Upper lobe of left lung (tissue), 6 donors: ENCODE data around the gene TTC21B. TPM values are rescaled to one million over a fixed set of nuclear protein-coding genes. Genes with fewer than 3 reads are reported as not detected.

Experiments used
- ATAC-seq, 2 donors: fragments of 200-7000 bp; cut with Tn5 transposase; one replicate each; pipeline ENCODE4 v1.9.1; 2022; ENCODE audit warnings: mild to moderate bottlenecking in 2 of 2, moderate library complexity in 2 of 2; ENCODE audit not compliant: low FRiP score in 2 of 2
- DNase-seq, 2 donors: peaks; one replicate each; pipeline ENCODE4 v3.0.0-alpha.2; 2019 to 2020
- H3K27ac ChIP-seq, 4 donors: fragments of 200-600 bp; sonication (generic); one replicate each; pipeline ENCODE4 v1.5.1; 2016 to 2019
- H3K27me3 ChIP-seq, 4 donors: fragments of 200-600 bp; sonication (generic); one replicate each; pipeline ENCODE4 v1.5.1; 2017 to 2019
- H3K36me3 ChIP-seq, 4 donors: fragments of 200-600 bp; sonication (generic); one replicate each; pipeline ENCODE4 v1.5.1; 2016 to 2019
- H3K4me1 ChIP-seq, 4 donors: fragments of 200-600 bp; sonication (generic); one replicate each; pipeline ENCODE4 v1.5.1; 2018 to 2019
- H3K4me3 ChIP-seq, 4 donors: fragments of 200-600 bp; sonication (generic); one replicate each; pipeline ENCODE4 v1.5.1; 2017 to 2019; ENCODE audit warnings: mild to moderate bottlenecking in 2 of 4, moderate library complexity in 1 of 4
- H3K9me3 ChIP-seq, 4 donors: fragments of 200-600 bp; sonication (generic); one replicate each; pipeline ENCODE4 v1.5.1; 2018 to 2019
- EP300 ChIP-seq, 4 donors: sonication (generic); formaldehyde crosslinking; IDR thresholded peaks; one replicate each; pipeline ENCODE4 v1.5.1; 2017; ENCODE audit warnings: antibody characterized with exemption in 4 of 4, control low read depth in 2 of 4
- POLR2A ChIP-seq, 4 donors: fragments of 450-650 bp; IDR thresholded peaks; one replicate each; pipeline ENCODE4 v1.5.1; 2016 to 2017; ENCODE audit warnings: antibody characterized with exemption in 4 of 4, mild to moderate bottlenecking in 2 of 4
- POLR2AphosphoS5 ChIP-seq, 2 donors: sonication (generic); formaldehyde crosslinking; IDR thresholded peaks; one replicate each; pipeline ENCODE4 v1.5.1; 2017; ENCODE audit warnings: antibody characterized with exemption in 2 of 2
- WGBS, 2 donors: methylation state at CpG; one replicate each; pipeline ENCODE4 v1.1.5; 2017 to 2018; 5-methylcytosine and 5-hydroxymethylcytosine counted together
- total RNA-seq, 6 donors: library from RNA; depleted of rRNA in 4 of 6; stranded (reverse); fragments of >200 nt in 4 of 6; gene quantifications; one replicate each; pipeline versions ENCODE4 v1.1.0 to v1.2.1, GENCODE V29; 2016 to 2021
- TF ChIP-seq, protein P1 (sequence below), 6 experiments: fragments of 450-650 bp in 4 of 6; fragments of 200-600 bp in 2 of 6; sonication (generic) in 2 of 6; IDR thresholded peaks; one replicate each; pipeline ENCODE4 v1.5.1; 2016 to 2019; ENCODE audit warnings: antibody characterized with exemption in 6 of 6
- donor health status: DM: no; HTN: no; CAD: no; lungs with moderate emphysema.
- donor health status: DM: no; HTN: yes; CAD: no; lungs with severe emphysema.

The TTC21B gene
- total RNA-seq, 6 donors from 2014 or later, result 14.6 to 150 (median 36.5) TPM

- peaks cover 0 to 30% (median 4%) of the 10 kb centered on the region in 4 donors for H3K36me3 ChIP-seq
- TF ChIP-seq POLR2A (IDR thresholded peaks at IDR 0.05) (no peak), EP300 (IDR thresholded peaks at IDR 0.05) (no peak), POLR2AphosphoS5 (IDR thresholded peaks at IDR 0.05) (no peak)
- TF ChIP-seq, protein P1, sequence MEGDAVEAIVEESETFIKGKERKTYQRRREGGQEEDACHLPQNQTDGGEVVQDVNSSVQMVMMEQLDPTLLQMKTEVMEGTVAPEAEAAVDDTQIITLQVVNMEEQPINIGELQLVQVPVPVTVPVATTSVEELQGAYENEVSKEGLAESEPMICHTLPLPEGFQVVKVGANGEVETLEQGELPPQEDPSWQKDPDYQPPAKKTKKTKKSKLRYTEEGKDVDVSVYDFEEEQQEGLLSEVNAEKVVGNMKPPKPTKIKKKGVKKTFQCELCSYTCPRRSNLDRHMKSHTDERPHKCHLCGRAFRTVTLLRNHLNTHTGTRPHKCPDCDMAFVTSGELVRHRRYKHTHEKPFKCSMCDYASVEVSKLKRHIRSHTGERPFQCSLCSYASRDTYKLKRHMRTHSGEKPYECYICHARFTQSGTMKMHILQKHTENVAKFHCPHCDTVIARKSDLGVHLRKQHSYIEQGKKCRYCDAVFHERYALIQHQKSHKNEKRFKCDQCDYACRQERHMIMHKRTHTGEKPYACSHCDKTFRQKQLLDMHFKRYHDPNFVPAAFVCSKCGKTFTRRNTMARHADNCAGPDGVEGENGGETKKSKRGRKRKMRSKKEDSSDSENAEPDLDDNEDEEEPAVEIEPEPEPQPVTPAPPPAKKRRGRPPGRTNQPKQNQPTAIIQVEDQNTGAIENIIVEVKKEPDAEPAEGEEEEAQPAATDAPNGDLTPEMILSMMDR (IDR thresholded peaks at IDR 0.05), result no peak
Measured at GRCh38 chr2:165876269-165876668, 77.3 kb downstream of the TTC21B start.

GRCh38 chr2:165874445-165875039 is 79.0 kb downstream of the TTC21B start:
- Histone ChIP-seq H3K36me3 (peaks cover 0 to 20% (median 0%) of the 10 kb centered on the region in 4 donors), H3K27me3 (no peaks in the 10 kb centered on the region), H3K27ac (no peak overlapping the region), H3K4me1 (no peaks in the 10 kb centered on the region), H3K4me3 (no peak overlapping the region), H3K9me3 (no peaks in the 10 kb centered on the region)
- DNase-seq (no peak), ATAC-seq (peak in 1 of 2 donors; percentile 77)
- WGBS, 2 donors, result 29 to 32% methylated on average over 3 of the region's 3 CpGs
- no peak for TF ChIP-seq EP300 (IDR thresholded peaks at IDR 0.05)
- TF ChIP-seq, protein P1 (IDR thresholded peaks at IDR 0.05), result peak; percentile 26 to 71 (median 55)

More at GRCh38 chr2:165876269-165876668, 77.3 kb downstream of the TTC21B start:
- ATAC-seq, result no peak
- H3K4me3 ChIP-seq, result no peak overlapping the region
- H3K27ac ChIP-seq, result no peak overlapping the region
- 88 to 94% methylated on average over 1 of the region's 1 CpG for WGBS, 2 donors
- no peaks in the 10 kb centered on the region for H3K4me1 ChIP-seq
- no peaks in the 10 kb centered on the region for H3K9me3 ChIP-seq
- H3K27me3 ChIP-seq, result no peaks in the 10 kb centered on the region
- DNase-seq, result no peak

DNA sequence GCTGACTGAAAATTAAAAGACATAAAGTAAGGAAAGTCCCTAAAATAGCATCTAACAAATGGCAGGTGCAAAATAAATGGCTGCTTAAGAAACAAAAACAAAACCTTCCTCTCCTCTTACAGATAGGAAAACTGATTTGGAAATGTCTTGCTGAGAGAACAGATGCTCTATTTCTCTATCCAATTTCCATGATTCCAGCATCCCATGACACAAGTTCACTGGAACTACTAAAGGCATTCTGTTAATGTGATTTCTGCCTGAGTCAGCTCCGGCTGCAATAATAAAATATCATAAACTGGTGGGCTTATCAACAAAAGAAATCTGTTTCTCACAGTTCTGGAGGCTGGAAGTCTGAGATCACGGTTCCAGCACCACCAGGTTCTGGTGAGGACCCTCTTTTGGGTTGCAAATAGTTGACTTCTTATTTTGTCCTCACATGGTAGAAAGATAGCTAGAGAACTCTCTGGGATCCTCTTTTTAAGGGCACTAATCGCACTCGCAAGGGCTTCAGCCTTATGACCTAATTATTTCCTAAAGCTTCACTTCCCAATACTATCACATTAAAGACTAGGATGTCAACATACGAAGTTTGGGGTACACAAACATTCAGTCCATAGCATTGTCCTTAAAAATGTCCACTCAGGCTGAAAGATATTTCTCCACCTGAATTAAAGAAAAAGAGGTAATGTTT is 81.3 kb downstream of the TTC21B start:
- Histone ChIP-seq H3K9me3 (no peaks in the 10 kb centered on the region), H3K27ac (no peak overlapping the region), H3K4me1 (no peaks in the 10 kb centered on the region), H3K27me3 (no peaks in the 10 kb centered on the region), H3K4me3 (no peak overlapping the region), H3K36me3 (peaks cover 0 to 10% (median 0%) of the 10 kb centered on the region in 4 donors)
- TF ChIP-seq, protein P1 (IDR thresholded peaks at IDR 0.05), result no peak
- TF ChIP-seq POLR2A (IDR thresholded peaks at IDR 0.05) (no peak), POLR2AphosphoS5 (IDR thresholded peaks at IDR 0.05) (no peak), EP300 (IDR thresholded peaks at IDR 0.05) (no peak)
- DNase-seq (no peak), ATAC-seq (no peak)
- 94 to 95% methylated on average over 5 of the region's 5 CpGs for WGBS, 2 donors

DNA sequence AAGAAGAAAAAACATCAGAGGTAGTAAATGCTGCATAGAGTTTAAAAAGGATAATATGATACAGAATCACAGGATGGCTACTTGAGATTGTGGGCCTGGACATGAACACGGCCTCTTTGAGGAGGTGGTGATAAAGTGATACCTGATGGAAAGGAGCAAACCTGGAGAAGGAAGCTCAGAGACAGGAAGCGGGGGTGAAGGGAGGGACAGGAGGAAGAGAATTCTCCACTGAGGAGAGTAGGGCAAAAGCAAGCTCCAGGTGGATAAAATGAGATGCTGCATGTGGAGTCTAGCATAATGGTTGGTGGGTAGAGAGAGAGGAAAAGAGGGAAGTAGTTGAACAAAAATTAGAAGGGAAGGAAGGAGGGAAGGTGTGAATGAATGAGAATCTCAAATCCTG is 82.6 kb downstream of the TTC21B start:
- peaks cover 0 to 10% (median 0%) of the 10 kb centered on the region in 4 donors for H3K36me3 ChIP-seq
- no peaks in the 10 kb centered on the region for H3K4me1 ChIP-seq
- DNase-seq (no peak), ATAC-seq (no peak)
- H3K27ac ChIP-seq, result no peak overlapping the region
- H3K9me3 ChIP-seq, result no peaks in the 10 kb centered on the region
- no peak overlapping the region for H3K4me3 ChIP-seq
- 95 to 97% methylated on average over 2 of the region's 2 CpGs for WGBS, 2 donors
- no peak for TF ChIP-seq POLR2A (IDR thresholded peaks at IDR 0.05)
- TF ChIP-seq, protein P1 (IDR thresholded peaks at IDR 0.05), result no peak
- no peak for TF ChIP-seq POLR2AphosphoS5 (IDR thresholded peaks at IDR 0.05)
- no peak for TF ChIP-seq EP300 (IDR thresholded peaks at IDR 0.05)
- H3K27me3 ChIP-seq, result no peaks in the 10 kb centered on the region
